Measurements from ENCODE around the gene PAX5.

PAX5 gene

GRCh38 chr9:36933676-36934215 is 100.3 kb downstream of the PAX5 start:
- DNase-seq (ENCODE audit: low spot score) = no peak

- no peak for DNase-seq (ENCODE audit: low spot score)
These were observed 101.9 kb downstream of the PAX5 start for GRCh38 chr9:36932198-36932597.

DNA sequence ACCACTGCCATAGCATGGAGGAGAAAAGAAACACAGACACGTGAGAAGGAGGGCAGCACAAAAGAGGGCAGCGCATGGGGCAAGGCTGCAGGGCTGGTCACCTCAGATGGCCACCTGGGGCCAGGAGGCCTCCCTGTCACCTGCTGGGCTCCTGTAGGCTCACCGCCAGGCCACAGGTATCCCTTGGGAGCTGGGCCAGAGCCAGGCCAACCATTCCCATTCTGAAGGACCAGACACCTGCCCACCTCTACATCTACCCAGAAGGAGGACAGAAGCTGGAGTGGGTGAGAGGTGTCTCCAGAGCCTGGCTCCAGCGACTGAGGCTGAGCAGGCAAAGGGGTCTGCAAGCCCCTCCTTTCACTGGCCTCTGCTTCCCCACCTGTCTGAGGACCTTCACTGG is 103.1 kb downstream of the PAX5 start:
- no peak for DNase-seq (ENCODE audit: low spot score)

DNA sequence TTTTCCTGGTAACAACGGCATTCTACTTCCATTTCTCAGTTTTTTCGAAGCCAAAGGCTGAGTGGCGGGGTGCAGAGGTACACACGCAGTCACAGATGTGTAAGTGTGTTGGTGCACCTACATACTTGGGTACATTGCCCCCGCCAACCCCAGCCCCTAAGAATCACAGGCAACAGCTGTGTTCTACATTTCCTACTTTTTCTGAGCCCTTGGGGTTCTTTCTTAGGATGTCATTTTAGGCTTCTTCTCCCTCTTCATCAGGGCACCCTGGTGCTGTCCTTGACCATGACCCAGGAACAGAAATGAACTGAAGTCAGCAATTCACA is 104.8 kb downstream of the PAX5 start:
- no peak for DNase-seq (ENCODE audit: low spot score)

- peak; percentile 66 for DNase-seq (ENCODE audit: low spot score)
These were observed 105.3 kb downstream of the PAX5 start for GRCh38 chr9:36928670-36929349.

- DNase-seq (ENCODE audit: low spot score) = no peak
These were observed 105.9 kb downstream of the PAX5 start for GRCh38 chr9:36928210-36928609.

DNA sequence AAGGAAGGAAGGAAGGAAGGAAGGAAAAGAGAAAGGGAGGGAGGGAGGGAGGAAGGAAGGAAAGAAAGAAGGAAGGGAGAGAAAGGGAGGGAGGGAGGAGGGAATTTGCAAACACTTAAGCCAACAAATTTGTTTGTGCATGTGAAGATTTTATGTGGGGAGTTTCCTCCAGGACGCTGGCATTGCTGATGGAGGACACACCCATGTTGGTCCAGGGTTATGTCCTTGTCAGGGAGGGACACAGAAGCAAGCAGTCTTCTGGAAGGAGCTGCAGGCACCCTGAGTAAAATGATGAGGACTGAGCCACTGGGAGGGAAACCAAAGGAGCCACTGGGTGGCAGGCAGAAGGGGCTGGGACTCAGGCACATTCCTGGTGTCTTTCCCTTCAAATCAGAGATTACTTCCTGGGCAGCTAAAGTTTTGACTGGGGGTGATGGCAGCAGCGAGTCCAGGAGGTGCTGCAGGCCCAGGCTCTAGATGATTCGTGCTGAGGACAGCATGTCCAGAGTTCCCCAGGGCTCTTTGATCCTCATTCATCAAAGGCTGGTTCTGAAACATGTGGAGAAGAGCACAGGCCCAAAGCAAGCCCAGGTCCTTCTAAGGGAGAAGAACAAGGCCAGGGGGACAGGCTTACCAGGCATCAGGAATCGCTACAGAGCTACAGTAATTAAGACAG is 109.2 kb downstream of the PAX5 start:
- no peak for DNase-seq (ENCODE audit: low spot score)

DNA sequence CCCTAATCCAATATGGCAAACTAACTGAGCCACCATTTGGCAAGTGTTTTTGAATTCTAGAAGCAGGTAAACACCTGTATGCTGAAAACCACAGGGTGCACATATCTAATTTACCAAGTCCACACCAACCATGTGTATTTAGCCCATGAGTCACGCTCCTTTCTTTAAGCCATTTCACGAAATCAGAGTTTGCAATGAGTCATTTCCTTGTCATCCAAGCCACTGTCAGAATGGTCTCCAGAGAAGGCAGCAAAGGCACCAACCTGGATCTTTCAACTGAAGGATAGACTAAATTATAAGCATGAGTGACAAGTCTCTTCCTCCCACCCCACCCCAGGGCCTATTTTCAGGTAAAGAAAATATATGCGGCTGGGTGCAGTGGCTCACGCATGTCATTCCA is 110.0 kb downstream of the PAX5 start:
- DNase-seq (ENCODE audit: low spot score) = peak; percentile 82

- no peak for DNase-seq (ENCODE audit: low spot score)
These were observed 110.9 kb downstream of the PAX5 start for GRCh38 chr9:36923025-36923625.

GRCh38 chr9:36922548-36922947 is 111.5 kb downstream of the PAX5 start:
- DNase-seq (ENCODE audit: low spot score) = no peak

DNA sequence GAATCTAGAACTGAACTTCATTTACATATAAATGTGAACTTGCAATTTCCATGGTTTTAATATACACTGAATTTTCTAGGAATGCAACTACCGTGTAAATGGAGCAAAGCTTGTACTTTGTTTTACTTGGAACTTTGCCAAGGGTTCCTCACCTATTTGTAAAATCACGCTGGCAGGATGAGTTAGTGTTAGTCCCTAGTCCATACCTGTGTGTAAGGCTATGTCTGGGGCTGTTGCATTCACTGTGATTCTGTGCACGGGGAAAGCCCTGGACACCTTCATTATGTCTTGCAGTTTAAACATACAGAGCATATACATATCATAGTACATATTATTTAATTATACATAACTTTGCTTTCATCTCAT is 119.9 kb downstream of the PAX5 start:
- DNase-seq (ENCODE audit: low spot score) = no peak

DNA sequence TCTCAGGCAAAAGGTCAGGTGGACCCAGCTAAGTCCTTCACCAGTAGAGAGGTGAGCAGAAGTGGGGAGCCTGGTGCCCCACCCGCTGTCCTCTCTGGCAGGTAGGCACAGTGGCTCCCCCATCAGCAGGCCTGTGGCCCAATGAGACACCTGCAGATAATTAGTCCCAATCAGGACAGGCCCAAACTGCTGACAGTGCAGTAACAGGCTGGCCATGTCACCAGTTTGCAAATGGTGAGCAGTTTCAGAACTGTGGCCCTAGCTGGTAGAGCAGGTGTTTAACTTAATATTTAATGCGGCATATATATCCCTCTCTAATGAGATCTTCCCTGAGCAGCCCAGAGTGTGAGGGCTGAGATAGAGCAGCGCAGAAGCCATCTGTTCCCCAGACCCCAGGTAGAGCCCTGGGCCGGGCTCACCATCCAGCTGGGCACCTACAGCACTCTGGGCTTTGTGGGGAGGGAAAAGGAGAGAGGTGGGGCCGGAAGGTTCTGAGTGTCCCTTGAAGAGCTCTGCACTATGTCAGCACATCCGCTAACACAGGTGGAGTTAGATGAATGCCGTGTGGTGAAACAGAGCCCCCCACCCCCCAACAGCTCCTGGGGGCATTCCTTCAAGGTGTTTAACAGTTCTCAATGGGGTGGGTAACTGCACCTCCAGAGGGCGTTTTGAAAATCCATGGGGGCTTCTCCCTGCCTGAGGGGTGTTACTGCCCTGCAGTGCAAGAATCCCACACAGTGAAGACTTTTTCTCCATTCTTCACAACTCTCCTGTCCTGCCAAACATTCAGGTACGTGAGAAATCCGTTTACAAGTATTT is 120.5 kb downstream of the PAX5 start:
- DNase-seq (ENCODE audit: low spot score) = no peak

DNA sequence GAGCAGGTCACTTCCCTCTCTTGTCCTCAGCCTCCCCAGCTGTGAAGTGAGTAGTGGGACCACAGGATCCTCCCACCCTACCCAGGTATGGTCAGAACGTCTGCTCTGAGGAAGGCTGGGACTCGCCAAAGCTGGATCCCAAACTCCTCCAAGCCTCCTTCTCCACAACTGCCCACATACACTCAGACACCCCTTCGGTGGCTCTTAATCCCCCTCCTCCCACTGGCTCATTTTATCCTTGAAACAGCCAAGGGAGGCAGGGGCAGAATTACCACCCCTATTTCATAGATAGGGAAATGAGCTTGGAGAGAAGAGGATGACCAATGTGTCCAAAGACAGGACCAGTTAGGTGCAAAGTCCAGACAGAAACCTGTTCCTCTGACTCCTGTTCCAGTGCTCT is 121.4 kb downstream of the PAX5 start:
- no peak for DNase-seq (ENCODE audit: low spot score)

DNA sequence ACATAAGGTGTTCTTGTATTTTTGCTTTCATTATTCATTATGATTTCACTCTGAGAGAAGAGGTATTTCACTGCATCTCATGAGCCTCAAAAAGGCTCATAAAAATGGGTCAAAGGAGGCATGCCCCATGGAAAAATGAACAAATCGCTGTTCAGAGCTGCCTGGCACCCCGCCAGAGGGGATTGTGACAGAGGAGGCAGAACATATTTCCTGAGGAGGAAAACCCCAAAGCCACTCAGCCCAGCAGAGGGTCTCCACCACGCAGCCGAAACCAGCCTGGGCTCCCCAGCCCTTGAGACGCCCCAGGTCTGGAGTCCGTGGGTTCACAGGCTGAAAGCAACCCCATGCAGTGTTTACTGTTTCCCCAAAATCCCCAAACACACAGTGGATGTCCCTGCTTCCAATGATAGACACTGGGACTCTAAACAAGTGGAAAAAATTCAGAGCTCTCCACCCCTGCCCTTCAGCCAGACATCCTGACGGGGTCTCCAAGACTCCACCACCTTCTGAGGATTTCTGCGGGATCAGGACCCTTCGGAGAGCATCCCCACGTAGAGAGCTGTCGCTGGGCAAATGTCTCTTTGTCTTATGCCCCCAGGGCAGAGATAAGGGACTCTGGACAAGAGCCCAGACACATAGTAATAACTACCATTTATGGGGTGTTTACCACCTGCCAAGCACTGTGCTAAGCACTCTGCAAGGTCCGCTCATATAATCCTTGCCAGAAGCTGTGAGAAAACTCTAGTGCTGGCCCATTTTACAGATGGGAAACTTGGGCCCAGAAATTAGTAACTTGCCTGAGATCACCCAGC is 122.3 kb downstream of the PAX5 start:
- DNase-seq (ENCODE audit: low spot score) = no peak

DNA sequence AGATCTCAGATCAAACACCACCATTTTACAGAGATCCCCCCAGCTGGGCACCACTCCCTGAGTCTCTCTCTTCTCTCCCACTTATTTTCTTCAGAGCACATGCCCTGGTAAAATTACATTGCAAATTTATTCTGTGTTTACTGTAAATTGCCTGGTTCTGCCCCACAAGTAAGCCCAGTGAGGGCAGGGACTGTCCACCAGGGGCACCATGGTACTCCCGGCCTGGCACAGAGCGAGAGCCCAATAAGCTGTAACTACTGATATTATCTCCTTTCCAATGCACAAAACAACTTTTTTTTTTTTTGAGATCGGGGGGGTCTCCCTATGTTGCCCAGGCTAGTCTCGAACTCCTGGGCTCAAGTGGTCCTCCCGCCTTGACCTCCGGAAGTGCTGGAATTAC is 123.0 kb downstream of the PAX5 start:
- DNase-seq (ENCODE audit: low spot score) = no peak

DNA sequence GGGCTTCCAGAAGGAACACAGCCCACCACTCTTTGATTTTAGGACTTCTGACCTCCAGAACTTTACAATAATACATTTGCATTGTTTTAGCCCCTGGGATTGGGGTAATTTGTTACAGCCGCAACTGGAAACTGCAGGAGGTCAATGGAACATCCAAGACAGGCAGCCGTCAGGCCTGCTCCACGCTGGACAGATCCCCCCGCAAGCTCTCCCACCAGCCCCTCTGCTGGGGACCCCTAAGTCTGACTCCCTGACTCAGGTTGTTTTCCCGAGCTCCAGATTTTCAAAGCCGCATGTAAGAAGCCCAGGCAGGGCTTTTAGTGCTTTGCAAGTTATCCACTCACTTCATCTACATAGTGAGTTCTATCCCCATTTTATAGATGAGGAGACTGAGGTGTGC is 127.6 kb downstream of the PAX5 start:
- DNase-seq (ENCODE audit: low spot score) = no peak

GRCh38 chr9:36905101-36906066 is 128.7 kb downstream of the PAX5 start:
- DNase-seq (ENCODE audit: low spot score) = no peak

DNA sequence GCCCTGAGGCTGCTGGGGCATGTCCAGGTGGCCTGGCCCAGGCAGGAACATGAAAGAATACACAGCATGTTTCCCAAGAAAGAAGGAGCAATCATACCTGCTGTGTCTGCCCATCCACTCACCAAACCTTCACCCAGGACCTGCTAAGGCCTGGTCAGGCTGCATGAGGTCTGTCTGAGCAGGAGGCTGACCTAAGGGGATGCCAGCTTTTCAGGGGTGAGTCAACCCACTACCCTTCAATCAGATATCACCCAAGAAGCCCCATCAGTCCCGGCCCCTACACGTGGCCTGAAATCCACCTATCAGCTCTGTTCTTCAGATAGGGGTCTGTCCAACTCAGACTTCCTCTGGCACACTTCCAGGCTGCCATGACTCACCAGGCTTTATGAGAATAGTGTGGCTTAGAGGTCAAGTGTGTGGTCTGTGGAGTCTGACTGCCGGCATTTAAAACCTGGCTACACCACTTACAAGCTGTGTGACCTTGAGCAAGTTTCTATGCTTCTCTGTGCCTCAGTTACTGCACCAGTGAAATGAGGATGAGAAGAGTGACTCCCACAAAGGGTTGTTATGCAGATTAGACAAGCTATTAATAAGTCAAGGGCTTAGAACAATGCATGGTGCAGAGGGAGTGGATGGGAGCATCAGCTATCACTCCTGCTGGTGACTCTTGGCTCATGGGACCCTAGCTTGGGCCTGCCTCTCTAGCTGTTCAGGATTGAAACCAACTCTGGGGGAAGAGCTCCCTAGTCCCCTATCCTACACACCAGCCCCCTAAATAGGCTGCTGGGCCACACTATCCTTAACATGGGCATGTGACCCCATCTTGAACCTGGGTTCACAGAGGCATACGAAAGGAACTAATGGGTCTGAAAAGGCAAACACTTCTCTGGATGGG is 130.3 kb downstream of the PAX5 start:
- DNase-seq (ENCODE audit: low spot score) = peak; percentile 35

DNA sequence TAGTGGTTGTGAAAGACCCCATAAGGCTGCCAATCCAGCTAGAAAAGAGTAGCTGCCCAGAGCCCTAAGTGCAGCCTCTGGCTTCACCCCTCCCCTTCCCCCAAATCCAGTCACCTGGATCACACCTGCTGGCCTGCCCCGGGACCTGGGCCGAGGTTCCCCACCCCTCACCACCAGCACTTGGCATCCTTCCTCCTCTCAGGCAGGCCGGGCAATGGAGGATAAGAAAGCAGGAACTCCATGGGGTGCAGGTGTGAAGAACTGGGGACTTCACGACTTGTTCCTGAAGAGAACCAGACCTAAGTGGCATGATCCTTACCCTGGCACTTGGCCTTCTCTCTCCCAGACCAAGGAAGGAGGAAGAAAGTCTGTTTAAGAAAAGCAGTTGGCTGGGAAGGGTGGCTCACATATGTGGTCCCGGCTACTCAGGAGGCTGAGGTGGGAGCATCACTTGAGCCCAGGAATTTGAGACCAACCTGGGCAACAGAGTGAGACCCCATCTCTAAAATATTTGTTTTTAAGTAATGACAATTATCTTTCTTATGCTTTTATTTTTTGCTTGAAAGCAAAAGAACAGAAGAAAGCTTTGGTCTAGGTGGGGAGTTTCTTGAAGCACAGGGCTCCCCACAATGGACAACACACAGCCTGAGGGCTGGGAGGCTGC is 131.1 kb downstream of the PAX5 start:
- no peak for DNase-seq (ENCODE audit: low spot score)

All from AG08396 (cell line).